ENCODE results near the gene SLCO1B3.

DNA sequence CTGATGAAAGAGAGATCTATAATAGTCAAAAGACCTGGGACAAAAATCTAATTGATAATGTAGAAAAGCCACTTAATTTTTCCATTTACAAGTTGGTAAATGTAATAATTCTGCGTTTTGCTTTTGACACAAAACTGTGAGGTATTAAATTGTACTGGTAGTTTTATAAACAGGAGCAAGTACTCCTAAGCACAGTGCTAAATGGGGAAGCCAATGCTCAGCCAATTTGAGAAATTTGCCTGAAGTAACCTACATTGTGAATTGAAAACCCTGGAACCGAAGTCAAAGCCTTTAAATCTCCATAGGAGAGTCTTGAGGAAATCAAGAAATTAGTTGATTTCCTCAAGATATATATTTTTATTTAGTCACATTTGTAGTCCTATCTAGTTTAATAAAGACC lies 152.8 kb downstream of the SLCO1B3 start:
- TF ChIP-seq POLR2AphosphoS5 (IDR thresholded peaks at IDR 0.05; ENCODE audit: low read depth, low read length) (no peak), SIN3A (IDR thresholded peaks at IDR 0.05; ENCODE audit: borderline replicate concordance, insufficient read depth, low read length) (no peak), TAF1 (IDR thresholded peaks at IDR 0.05; ENCODE audit: borderline replicate concordance, insufficient read depth, low read length) (no peak)
- TF ChIP-seq, protein P1, sequence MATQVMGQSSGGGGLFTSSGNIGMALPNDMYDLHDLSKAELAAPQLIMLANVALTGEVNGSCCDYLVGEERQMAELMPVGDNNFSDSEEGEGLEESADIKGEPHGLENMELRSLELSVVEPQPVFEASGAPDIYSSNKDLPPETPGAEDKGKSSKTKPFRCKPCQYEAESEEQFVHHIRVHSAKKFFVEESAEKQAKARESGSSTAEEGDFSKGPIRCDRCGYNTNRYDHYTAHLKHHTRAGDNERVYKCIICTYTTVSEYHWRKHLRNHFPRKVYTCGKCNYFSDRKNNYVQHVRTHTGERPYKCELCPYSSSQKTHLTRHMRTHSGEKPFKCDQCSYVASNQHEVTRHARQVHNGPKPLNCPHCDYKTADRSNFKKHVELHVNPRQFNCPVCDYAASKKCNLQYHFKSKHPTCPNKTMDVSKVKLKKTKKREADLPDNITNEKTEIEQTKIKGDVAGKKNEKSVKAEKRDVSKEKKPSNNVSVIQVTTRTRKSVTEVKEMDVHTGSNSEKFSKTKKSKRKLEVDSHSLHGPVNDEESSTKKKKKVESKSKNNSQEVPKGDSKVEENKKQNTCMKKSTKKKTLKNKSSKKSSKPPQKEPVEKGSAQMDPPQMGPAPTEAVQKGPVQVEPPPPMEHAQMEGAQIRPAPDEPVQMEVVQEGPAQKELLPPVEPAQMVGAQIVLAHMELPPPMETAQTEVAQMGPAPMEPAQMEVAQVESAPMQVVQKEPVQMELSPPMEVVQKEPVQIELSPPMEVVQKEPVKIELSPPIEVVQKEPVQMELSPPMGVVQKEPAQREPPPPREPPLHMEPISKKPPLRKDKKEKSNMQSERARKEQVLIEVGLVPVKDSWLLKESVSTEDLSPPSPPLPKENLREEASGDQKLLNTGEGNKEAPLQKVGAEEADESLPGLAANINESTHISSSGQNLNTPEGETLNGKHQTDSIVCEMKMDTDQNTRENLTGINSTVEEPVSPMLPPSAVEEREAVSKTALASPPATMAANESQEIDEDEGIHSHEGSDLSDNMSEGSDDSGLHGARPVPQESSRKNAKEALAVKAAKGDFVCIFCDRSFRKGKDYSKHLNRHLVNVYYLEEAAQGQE (IDR thresholded peaks at IDR 0.05; ENCODE audit: insufficient read depth in 1 of 2, low read depth in 2 of 2, low read length in 2 of 2): no peak

Data from PFSK-1 (cell line).